ENCODE results near the gene ARL3.

- TF ChIP-seq CTCF (IDR thresholded peaks at IDR 0.05) (no peak), POLR2A (IDR thresholded peaks at IDR 0.05) (no peak), EP300 (IDR thresholded peaks at IDR 0.05) (no peak), POLR2AphosphoS5 (IDR thresholded peaks at IDR 0.05) (no peak)
Measured at GRCh38 chr10:102757323-102757722, 43.1 kb upstream of the ARL3 start.

Measured in gastroesophageal sphincter (tissue), 3 donors.